ENCODE results near the gene WNK1. TPM values are rescaled to one million over a fixed set of nuclear protein-coding genes. Genes with fewer than 3 reads are reported as not detected.
A peak's percentile ranks its signal among the peaks of the same experiment; 100 is the strongest.
"Not testable (repeated sequence)": the region's sequence is repeated elsewhere in the genome, so short reads cannot be mapped to it uniquely, and the experiment has no call there.

Gene WNK1
- total RNA-seq, 6 experiments from 2014 or later: 79.5 to 106 (median 94.3) TPM

GRCh38 chr12:807041-807735 lies 54.8 kb downstream of the WNK1 start:
- no peak for TF ChIP-seq CTCF (IDR thresholded peaks at IDR 0.05)
- Mint-ChIP-seq H3K4me3 (no peak overlapping the region), H3K27ac (peak overlapping the region; percentile 45), H3K4me1 (ENCODE audit: low read depth) (peaks cover 51% of the 10 kb centered on the region), H3K36me3 (ENCODE audit: low read depth) (no peaks in the 10 kb centered on the region), H3K9me3 (no peaks in the 10 kb centered on the region), H3K27me3 (ENCODE audit: insufficient read depth) (no peaks in the 10 kb centered on the region)
- DNase-seq: no peak

GRCh38 chr12:810116-810515 lies 57.7 kb downstream of the WNK1 start:
- H3K36me3 Mint-ChIP-seq (ENCODE audit: low read depth): no peaks in the 10 kb centered on the region
- no peak for DNase-seq
- H3K4me1 Mint-ChIP-seq (ENCODE audit: low read depth): peaks cover 54% of the 10 kb centered on the region
- no peak for TF ChIP-seq CTCF (IDR thresholded peaks at IDR 0.05)
- no peak overlapping the region for H3K4me3 Mint-ChIP-seq
- H3K9me3 Mint-ChIP-seq: no peaks in the 10 kb centered on the region
- H3K27me3 Mint-ChIP-seq (ENCODE audit: insufficient read depth): no peaks in the 10 kb centered on the region
- no peak overlapping the region for H3K27ac Mint-ChIP-seq

GRCh38 chr12:810671-811415 lies 58.5 kb downstream of the WNK1 start:
- Mint-ChIP-seq H3K9me3 (no peaks in the 10 kb centered on the region), H3K4me3 (no peak overlapping the region), H3K27me3 (ENCODE audit: insufficient read depth) (no peaks in the 10 kb centered on the region), H3K4me1 (ENCODE audit: low read depth) (peaks cover 51% of the 10 kb centered on the region), H3K27ac (no peak overlapping the region), H3K36me3 (ENCODE audit: low read depth) (no peaks in the 10 kb centered on the region)
- DNase-seq: no peak
- TF ChIP-seq CTCF (IDR thresholded peaks at IDR 0.05): no peak

GRCh38 chr12:812950-813349 lies 60.6 kb downstream of the WNK1 start:
- no peaks in the 10 kb centered on the region for H3K9me3 Mint-ChIP-seq
- no peak for DNase-seq
- peaks cover 50% of the 10 kb centered on the region for H3K4me1 Mint-ChIP-seq (ENCODE audit: low read depth)
- peaks cover 13% of the 10 kb centered on the region for H3K36me3 Mint-ChIP-seq (ENCODE audit: low read depth)
- TF ChIP-seq CTCF (IDR thresholded peaks at IDR 0.05): no peak
- H3K27ac Mint-ChIP-seq: no peak overlapping the region
- no peaks in the 10 kb centered on the region for H3K27me3 Mint-ChIP-seq (ENCODE audit: insufficient read depth)
- H3K4me3 Mint-ChIP-seq: no peak overlapping the region

- H3K27me3 Mint-ChIP-seq (ENCODE audit: insufficient read depth); DNase-seq; H3K9me3 Mint-ChIP-seq; H3K4me3 Mint-ChIP-seq; H3K27ac Mint-ChIP-seq: not testable (repeated sequence)
- Mint-ChIP-seq H3K36me3 (ENCODE audit: low read depth) (peaks cover 15% of the 10 kb centered on the region), H3K4me1 (ENCODE audit: low read depth) (peaks cover 52% of the 10 kb centered on the region)
These were observed 65.1 kb downstream of the WNK1 start for GRCh38 chr12:817456-817855.

GRCh38 chr12:817941-818600 lies 65.7 kb downstream of the WNK1 start:
- no peak overlapping the region for H3K4me3 Mint-ChIP-seq
- H3K27ac Mint-ChIP-seq: peak overlapping the region; percentile 17
- DNase-seq: no peak
- H3K36me3 Mint-ChIP-seq (ENCODE audit: low read depth): peaks cover 21% of the 10 kb centered on the region
- TF ChIP-seq CTCF (IDR thresholded peaks at IDR 0.05): no peak
- peaks cover 49% of the 10 kb centered on the region for H3K4me1 Mint-ChIP-seq (ENCODE audit: low read depth)
- H3K27me3 Mint-ChIP-seq (ENCODE audit: insufficient read depth): no peaks in the 10 kb centered on the region
- H3K9me3 Mint-ChIP-seq: peaks cover under 1% of the 10 kb centered on the region; the same call in 1 of the 2 replicates

Measured in HFFc6 (cell line).